Body of pancreas (tissue), 4 donors: ENCODE results near the gene TMEM184A. TPM values are rescaled to one million over a fixed set of nuclear protein-coding genes. Genes with fewer than 3 reads are reported as not detected.

Source experiments
- ATAC-seq: fragments of 150-250 bp; one replicate; pipeline ENCODE4 v1.9.1; 2016
- DNase-seq, 4 donors: peaks; one replicate each; pipeline ENCODE4 v3.0.0-alpha.2; 2019
- H3K27ac ChIP-seq, 4 donors: fragments of 200-600 bp; sonication (generic); 1 replicate in 3 of 4; 2 replicates in 1 of 4; pipeline versions ENCODE4 v1.5.1 to v1.6.1; 2016 to 2019; ENCODE audit warnings: mild to moderate bottlenecking in 1 of 4, mixed read lengths in 1 of 4, moderate library complexity in 1 of 4
- H3K27me3 ChIP-seq, 2 donors: fragments of 200-600 bp; sonication (generic); one replicate each; pipeline ENCODE4 v1.6.0; 2016; ENCODE audit warnings: mild to moderate bottlenecking in 1 of 2
- H3K36me3 ChIP-seq, 2 donors: fragments of 200-600 bp; sonication (generic); replicated peaks in 1 of 2; 2 replicates each; pipeline ENCODE4 v1.5.1; 2016; ENCODE audit warnings: low read depth in 2 of 2; ENCODE audit not compliant: insufficient read depth in 1 of 2
- H3K4me1 ChIP-seq: fragments of 200-600 bp; sonication (generic); one replicate; pipeline ENCODE4 v1.6.0; 2016
- H3K4me3 ChIP-seq, 2 donors: fragments of 200-600 bp; sonication (generic); 1 replicate in 1 of 2; 2 replicates in 1 of 2; pipeline ENCODE4 v1.5.1; 2016 to 2019
- H3K9me3 ChIP-seq, 3 donors: fragments of 200-600 bp; sonication (generic); 1 replicate in 2 of 3; 2 replicates in 1 of 3; pipeline ENCODE4 v1.5.1; 2016
- POLR2A ChIP-seq, 3 donors: fragments of 450-650 bp; IDR thresholded peaks; one replicate each; pipeline ENCODE4 v1.6.1; 2016; ENCODE audit warnings: antibody characterized with exemption in 3 of 3, mild to moderate bottlenecking in 2 of 3
- WGBS, 2 donors: methylation state at CpG; one replicate each; pipeline ENCODE4 v1.1.5; 2017; 5-methylcytosine and 5-hydroxymethylcytosine counted together
- intact Hi-C: fragments of 100-400 bp; cut with DNase I; formaldehyde crosslinking; loops from one replicate; pipeline ENCODE4 v1.15.1; 2023
- total RNA-seq, 2 donors: library from RNA; depleted of rRNA; stranded (reverse); fragments of >200 nt; gene quantifications; one replicate each; pipeline ENCODE4 v1.1.0, GENCODE V29; 2016
- TF ChIP-seq, protein P1 (sequence below), 7 experiments: fragments of 450-650 bp in 4 of 7; fragments of 200-600 bp in 3 of 7; sonication (generic) in 3 of 7; IDR thresholded peaks; one replicate each; pipeline ENCODE4 v1.5.1; 2016 to 2019; ENCODE audit warnings: antibody characterized with exemption in 7 of 7

Gene TMEM184A
- total RNA-seq, 2 donors from 2014 or later = 21.0 to 65.3 TPM

DNA sequence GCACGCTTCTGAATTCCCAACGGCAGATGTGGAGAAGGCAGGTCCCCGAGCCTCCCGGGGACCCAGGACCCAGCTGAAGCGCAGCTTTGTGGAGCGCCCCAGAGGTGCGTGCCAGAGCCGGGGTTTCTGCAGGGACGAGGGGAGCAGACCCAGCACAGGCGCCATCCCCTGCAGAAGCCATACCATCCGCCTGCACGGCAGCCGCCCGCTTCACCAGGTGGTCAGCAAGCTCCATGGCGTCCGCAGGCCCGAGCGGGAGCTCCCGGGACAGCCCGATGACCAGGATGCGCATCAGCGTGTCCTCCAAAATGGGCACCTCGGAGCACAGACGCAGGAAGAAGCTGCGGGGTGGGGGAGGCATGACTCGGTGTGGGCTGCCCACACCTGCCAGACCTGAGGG is 62.4 kb downstream of the TMEM184A start:
- intact Hi-C loops = no loop called here
- no peak overlapping the region for H3K4me3 ChIP-seq
- ATAC-seq (no peak), DNase-seq (no peak)
- H3K36me3 ChIP-seq = peaks cover 0 to 36% of the 10 kb centered on the region in 2 donors
- H3K9me3 ChIP-seq = no peaks in the 10 kb centered on the region
- TF ChIP-seq POLR2A (IDR thresholded peaks at IDR 0.05) = no peak
- TF ChIP-seq, protein P1, sequence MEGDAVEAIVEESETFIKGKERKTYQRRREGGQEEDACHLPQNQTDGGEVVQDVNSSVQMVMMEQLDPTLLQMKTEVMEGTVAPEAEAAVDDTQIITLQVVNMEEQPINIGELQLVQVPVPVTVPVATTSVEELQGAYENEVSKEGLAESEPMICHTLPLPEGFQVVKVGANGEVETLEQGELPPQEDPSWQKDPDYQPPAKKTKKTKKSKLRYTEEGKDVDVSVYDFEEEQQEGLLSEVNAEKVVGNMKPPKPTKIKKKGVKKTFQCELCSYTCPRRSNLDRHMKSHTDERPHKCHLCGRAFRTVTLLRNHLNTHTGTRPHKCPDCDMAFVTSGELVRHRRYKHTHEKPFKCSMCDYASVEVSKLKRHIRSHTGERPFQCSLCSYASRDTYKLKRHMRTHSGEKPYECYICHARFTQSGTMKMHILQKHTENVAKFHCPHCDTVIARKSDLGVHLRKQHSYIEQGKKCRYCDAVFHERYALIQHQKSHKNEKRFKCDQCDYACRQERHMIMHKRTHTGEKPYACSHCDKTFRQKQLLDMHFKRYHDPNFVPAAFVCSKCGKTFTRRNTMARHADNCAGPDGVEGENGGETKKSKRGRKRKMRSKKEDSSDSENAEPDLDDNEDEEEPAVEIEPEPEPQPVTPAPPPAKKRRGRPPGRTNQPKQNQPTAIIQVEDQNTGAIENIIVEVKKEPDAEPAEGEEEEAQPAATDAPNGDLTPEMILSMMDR (IDR thresholded peaks at IDR 0.05) = no peak
- H3K4me1 ChIP-seq = no peaks in the 10 kb centered on the region
- WGBS, 2 donors = 80 to 94% methylated on average over 1 to 23 of the region's 26 CpGs
- H3K27ac ChIP-seq = no peak overlapping the region
- H3K27me3 ChIP-seq = no peaks in the 10 kb centered on the region

DNA sequence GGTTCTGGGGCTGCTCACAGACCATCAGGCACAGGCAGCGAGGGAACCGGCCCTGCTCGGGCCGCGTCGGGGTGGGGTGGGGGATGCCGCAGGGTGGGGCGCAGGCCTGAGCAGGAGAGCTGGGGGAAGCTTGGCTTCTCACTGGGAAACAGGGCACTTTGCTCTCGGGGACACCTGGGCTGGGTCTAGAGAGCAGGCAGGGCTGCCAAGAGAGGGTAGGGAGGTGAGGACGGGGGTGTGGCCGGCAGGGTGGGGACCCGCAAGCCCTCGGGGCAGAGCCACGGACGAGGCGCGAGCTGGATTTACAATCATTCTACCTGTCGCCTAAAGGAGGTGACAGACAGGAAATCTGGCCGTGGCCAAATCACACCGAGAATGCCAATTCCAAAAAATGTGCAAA is 62.9 kb downstream of the TMEM184A start:
- Histone ChIP-seq H3K36me3 (peaks cover 0 to 34% of the 10 kb centered on the region in 2 donors), H3K4me1 (no peaks in the 10 kb centered on the region), H3K27me3 (no peaks in the 10 kb centered on the region), H3K9me3 (no peaks in the 10 kb centered on the region), H3K27ac (no peak overlapping the region), H3K4me3 (no peak overlapping the region)
- ATAC-seq = no peak
- 94 to 95% methylated on average over 19 to 20 of the region's 20 CpGs for WGBS, 2 donors
- no peak for DNase-seq
- no peak for TF ChIP-seq POLR2A (IDR thresholded peaks at IDR 0.05)
- TF ChIP-seq, protein P1 (IDR thresholded peaks at IDR 0.05) = no peak
- intact Hi-C loops = no loop called here

DNA sequence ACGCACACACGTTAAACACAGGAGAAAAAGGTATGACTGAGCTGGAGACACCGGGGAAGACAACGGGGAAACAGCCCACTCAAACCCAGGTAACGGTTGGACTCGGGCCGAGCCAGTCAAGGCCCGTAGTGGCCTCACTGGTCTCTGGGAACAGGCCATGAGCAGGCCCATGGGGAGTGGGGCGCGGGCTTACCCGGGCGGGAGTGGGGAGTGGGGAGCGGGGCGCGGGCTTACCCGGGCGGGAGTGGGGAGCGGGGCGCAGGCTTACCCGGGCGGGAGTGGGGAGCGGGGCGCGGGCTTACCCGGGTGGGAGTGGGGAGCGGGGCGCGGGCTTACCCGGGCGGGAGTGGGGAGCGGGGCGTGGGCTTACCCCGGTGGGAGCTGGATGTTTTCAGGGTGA is 63.4 kb downstream of the TMEM184A start:
- H3K36me3 ChIP-seq = peaks cover 4 to 35% of the 10 kb centered on the region in 2 donors

More for the DNA sequence above, 63.4 kb downstream of the TMEM184A start:
- no peaks in the 10 kb centered on the region for H3K4me1 ChIP-seq
- TF ChIP-seq, protein P1 (IDR thresholded peaks at IDR 0.05) = no peak
- TF ChIP-seq POLR2A (IDR thresholded peaks at IDR 0.05) = no peak
- intact Hi-C loops = no loop called here
- no peak overlapping the region for H3K4me3 ChIP-seq
- no peaks in the 10 kb centered on the region for H3K9me3 ChIP-seq
- no peak for DNase-seq
- no peaks in the 10 kb centered on the region for H3K27me3 ChIP-seq
- no peak for ATAC-seq
- no peak overlapping the region for H3K27ac ChIP-seq
- WGBS, 2 donors = 94 to 96% methylated on average over 13 to 30 of the region's 33 CpGs

Other genes starting within 250 kb of the TMEM184A start
- gene MICALL2, start 96.7 kb downstream of the TMEM184A start, total RNA-seq = 10 to 100 TPM; 23.3 to 26.7 TPM
- 10 to 100 TPM; 66.3 to 72.9 TPM for gene INTS1, start 51.8 kb downstream of the TMEM184A start, total RNA-seq
- 10 to 100 TPM; 25.7 to 52.7 TPM for gene MAFK, start 25.5 kb downstream of the TMEM184A start, total RNA-seq
- gene PSMG3, start 13.8 kb upstream of the TMEM184A start, total RNA-seq = 10 to 100 TPM; 34.0 to 39.6 TPM
- 1 to 10 TPM in 1 of 2 donors, under 1 TPM in 1; 0.33 to 1.3 TPM for gene ELFN1, start 114.1 kb upstream of the TMEM184A start, total RNA-seq